ENCODE measurements around the gene LPAR2. TPM values are rescaled to one million over a fixed set of nuclear protein-coding genes. Genes with fewer than 3 reads are reported as not detected.

Gene LPAR2
- total RNA-seq, 1 experiment from 2014 or later: 27.3 TPM

GRCh38 chr19:19591133-19591825, 36.7 kb downstream of the LPAR2 start:
- CTCF ChIA-PET: no interaction called here
- intact Hi-C loops (cut with micrococcal nuclease; ENCODE audit: unreplicated experiment): no loop called here

GRCh38 chr19:19588546-19588945, 39.5 kb downstream of the LPAR2 start:
- no peaks in the 10 kb centered on the region for H3K36me3 Mint-ChIP-seq (ENCODE audit: insufficient read depth, unreplicated experiment)
- CTCF ChIA-PET: no interaction called here
- no peak for DNase-seq
- H3K4me1 Mint-ChIP-seq (ENCODE audit: low read depth, unreplicated experiment): no peaks in the 10 kb centered on the region
- no TSS peak for BruUV-seq (replicated peaks)
- no peaks in the 10 kb centered on the region for H3K9me3 Mint-ChIP-seq (ENCODE audit: low read depth, unreplicated experiment)
- no peaks in the 10 kb centered on the region for H3K27me3 Mint-ChIP-seq (ENCODE audit: unreplicated experiment)
- H3K27ac Mint-ChIP-seq (ENCODE audit: unreplicated experiment): no peak overlapping the region
- no peak for TF ChIP-seq CTCF (IDR thresholded peaks at IDR 0.05; ENCODE audit: unreplicated experiment)
- intact Hi-C loops (cut with micrococcal nuclease; ENCODE audit: unreplicated experiment): no loop called here
- H3K4me3 Mint-ChIP-seq (ENCODE audit: low read depth, unreplicated experiment): no peak overlapping the region

More at GRCh38 chr19:19591133-19591825, 36.7 kb downstream of the LPAR2 start:
- peak overlapping the region; percentile 66 for H3K27ac Mint-ChIP-seq (ENCODE audit: unreplicated experiment)
- H3K4me1 Mint-ChIP-seq (ENCODE audit: low read depth, unreplicated experiment): peaks cover 11% of the 10 kb centered on the region
- BruUV-seq (replicated peaks): no TSS peak
- H3K27me3 Mint-ChIP-seq (ENCODE audit: unreplicated experiment): no peaks in the 10 kb centered on the region
- no peak for TF ChIP-seq CTCF (IDR thresholded peaks at IDR 0.05; ENCODE audit: unreplicated experiment)
- H3K4me3 Mint-ChIP-seq (ENCODE audit: low read depth, unreplicated experiment): no peak overlapping the region
- no peaks in the 10 kb centered on the region for H3K9me3 Mint-ChIP-seq (ENCODE audit: low read depth, unreplicated experiment)
- no peaks in the 10 kb centered on the region for H3K36me3 Mint-ChIP-seq (ENCODE audit: insufficient read depth, unreplicated experiment)
- DNase-seq: peak; percentile 73

GRCh38 chr19:19587771-19588170, 40.2 kb downstream of the LPAR2 start:
- no peaks in the 10 kb centered on the region for H3K27me3 Mint-ChIP-seq (ENCODE audit: unreplicated experiment)
- no peak overlapping the region for H3K4me3 Mint-ChIP-seq (ENCODE audit: low read depth, unreplicated experiment)
- no TSS peak for BruUV-seq (replicated peaks)
- DNase-seq: no peak
- CTCF ChIA-PET: no interaction called here
- no peaks in the 10 kb centered on the region for H3K9me3 Mint-ChIP-seq (ENCODE audit: low read depth, unreplicated experiment)
- TF ChIP-seq CTCF (IDR thresholded peaks at IDR 0.05; ENCODE audit: unreplicated experiment): no peak
- H3K36me3 Mint-ChIP-seq (ENCODE audit: insufficient read depth, unreplicated experiment): no peaks in the 10 kb centered on the region
- intact Hi-C loops (cut with micrococcal nuclease; ENCODE audit: unreplicated experiment): no loop called here
- no peak overlapping the region for H3K27ac Mint-ChIP-seq (ENCODE audit: unreplicated experiment)
- no peaks in the 10 kb centered on the region for H3K4me1 Mint-ChIP-seq (ENCODE audit: low read depth, unreplicated experiment)

GRCh38 chr19:19584356-19584755, 43.7 kb downstream of the LPAR2 start:
- no peaks in the 10 kb centered on the region for H3K36me3 Mint-ChIP-seq (ENCODE audit: insufficient read depth, unreplicated experiment)
- intact Hi-C loops (cut with micrococcal nuclease; ENCODE audit: unreplicated experiment): no loop called here

More at GRCh38 chr19:19584356-19584755, 43.7 kb downstream of the LPAR2 start:
- CTCF ChIA-PET: no interaction called here
- Mint-ChIP-seq H3K4me1 (ENCODE audit: low read depth, unreplicated experiment) (no peaks in the 10 kb centered on the region), H3K27me3 (ENCODE audit: unreplicated experiment) (no peaks in the 10 kb centered on the region), H3K4me3 (ENCODE audit: low read depth, unreplicated experiment) (no peak overlapping the region), H3K27ac (ENCODE audit: unreplicated experiment) (no peak overlapping the region), H3K9me3 (ENCODE audit: low read depth, unreplicated experiment) (no peaks in the 10 kb centered on the region)
- TF ChIP-seq CTCF (IDR thresholded peaks at IDR 0.05; ENCODE audit: unreplicated experiment): no peak
- BruUV-seq (replicated peaks): no TSS peak
- no peak for DNase-seq
